HEK293 (cell line): ENCODE measurements around the gene ANTKMT.

Experiments used
- CTCF ChIA-PET: fragments of 350-600 bp; formaldehyde crosslinking; extraction: SDS; loops from one replicate; lab custom pipeline; 2021; ENCODE audit warnings: antibody characterized with exemption; lab: Yijun Ruan, JAX
- POLR2A ChIA-PET: fragments of 300-600 bp; formaldehyde crosslinking; extraction: SDS; loops from one replicate; lab custom pipeline; 2020; ENCODE audit warnings: antibody characterized with exemption, inconsistent platforms; lab: Yijun Ruan, JAX
- H3K27ac ChIP-seq: fragments of 200-500 bp; sonication (Bioruptor generic); 2 replicates; pipeline ENCODE4 v1.5.1; 2014; ENCODE audit warnings: low read depth, low read length, control low read depth, inconsistent platforms; ENCODE audit errors: extremely low read depth
- H3K36me3 ChIP-seq, 2 experiments: fragments of 200-500 bp in 1 of 2; sonication (Bioruptor generic) in 1 of 2; 1 replicate in 1 of 2; 2 replicates in 1 of 2; pipeline ENCODE4 v1.5.1; 2014 to 2017; ENCODE audit warnings: inconsistent platforms in 2 of 2, low read length in 2 of 2; ENCODE audit not compliant: control insufficient read depth in 2 of 2, insufficient read depth in 1 of 2
- H3K4me1 ChIP-seq: fragments of 200-500 bp; sonication (Bioruptor generic); 2 replicates; pipeline ENCODE4 v1.5.1; 2014; ENCODE audit warnings: mild to moderate bottlenecking, low read length, inconsistent platforms; ENCODE audit not compliant: control insufficient read depth, insufficient read depth
- H3K4me3 ChIP-seq: 2 replicates; pipeline ENCODE4 v1.5.1; 2011; ENCODE audit warnings: low read depth, mild to moderate bottlenecking, control low read depth, low read length, moderate library complexity
- H3K9me3 ChIP-seq: fragments of 200-500 bp; sonication (Bioruptor generic); 2 replicates; pipeline ENCODE4 v1.5.1; 2014; ENCODE audit warnings: low read depth, low read length, inconsistent platforms; ENCODE audit not compliant: control insufficient read depth, insufficient read depth
- CTCF ChIP-seq: fragments of 450-650 bp; formaldehyde crosslinking; IDR thresholded peaks from 2 replicates; pipeline ENCODE4 v1.5.1; 2016; ENCODE audit warnings: missing biosample characterization, missing genetic modification characterization
- GLIS1 ChIP-seq: fragments of 450-650 bp; formaldehyde crosslinking; IDR thresholded peaks from 2 replicates; pipeline ENCODE4 v1.5.1; 2016; ENCODE audit warnings: missing biosample characterization, missing genetic modification characterization
- HIC1 ChIP-seq: fragments of 450-650 bp; formaldehyde crosslinking; IDR thresholded peaks from 2 replicates; pipeline ENCODE4 v1.5.1; 2016; ENCODE audit warnings: missing biosample characterization, missing genetic modification characterization
- INSM2 ChIP-seq: fragments of 450-650 bp; formaldehyde crosslinking; IDR thresholded peaks from 2 replicates; pipeline ENCODE4 v1.5.1; 2016; ENCODE audit warnings: missing biosample characterization, missing genetic modification characterization
- ZBTB10 ChIP-seq: fragments of 450-650 bp; formaldehyde crosslinking; IDR thresholded peaks from 2 replicates; pipeline ENCODE4 v1.5.1; 2016; ENCODE audit warnings: missing biosample characterization, missing genetic modification characterization
- ZBTB44 ChIP-seq: fragments of 450-650 bp; IDR thresholded peaks from 2 replicates; pipeline ENCODE4 v1.5.1; 2018; ENCODE audit warnings: missing biosample characterization, mild to moderate bottlenecking, missing genetic modification characterization
- ZIC2 ChIP-seq: fragments of 450-650 bp; formaldehyde crosslinking; IDR thresholded peaks from 2 replicates; pipeline ENCODE4 v1.5.1; 2016; ENCODE audit warnings: missing biosample characterization, missing genetic modification characterization
- ZNF398 ChIP-seq: fragments of 450-650 bp; formaldehyde crosslinking; IDR thresholded peaks from 2 replicates; pipeline ENCODE4 v1.5.1; 2017; ENCODE audit warnings: missing biosample characterization, missing genetic modification characterization
- ZNF664 ChIP-seq: fragments of 450-650 bp; formaldehyde crosslinking; IDR thresholded peaks from 2 replicates; pipeline ENCODE4 v1.5.1; 2016; ENCODE audit warnings: missing biosample characterization, missing genetic modification characterization
- ZNF791 ChIP-seq: fragments of 450-650 bp; formaldehyde crosslinking; IDR thresholded peaks from 2 replicates; pipeline ENCODE4 v1.5.1; 2016; ENCODE audit warnings: missing biosample characterization, missing genetic modification characterization
- ZNF837 ChIP-seq: fragments of 450-650 bp; formaldehyde crosslinking; IDR thresholded peaks from 2 replicates; pipeline ENCODE4 v1.5.1; 2016; ENCODE audit warnings: missing biosample characterization, missing genetic modification characterization

ANTKMT gene

GRCh38 chr16:716200-716568, 4.8 kb upstream of the ANTKMT start (continued):
- TF ChIP-seq ZBTB10 (tag by site-specific recombination) (no peak), ZNF398 (tag by site-specific recombination) (no peak), ZNF664 (tag by site-specific recombination) (no peak), ZNF791 (tag by site-specific recombination) (no peak)

- Histone ChIP-seq H3K4me1 (peaks cover 13% of the 10 kb centered on the region), H3K36me3 (peaks cover 0 to 7% of the 10 kb centered on the region in 2 experiments; a peak in 1 of 3 replicates), H3K4me3 (no peak overlapping the region), H3K9me3 (no peaks in the 10 kb centered on the region), H3K27ac (no peak overlapping the region)
- POLR2A ChIA-PET = interaction anchor here (1.0 to 1.7 kb wide), 4 partner anchors 8 to 72 kb away, joined by 3 to 8 read pairs (median 4); partner anchors contain the start of genes CHTF18 and RPUSD1
- CTCF ChIA-PET = interaction anchor here (1.2 to 5.7 kb wide), 3 partner anchors 10 to 70 kb away, joined by 3 to 34 read pairs (median 6); partner anchors contain the start of genes CHTF18 and RPUSD1
- peak; percentile 71 for TF ChIP-seq ZBTB44
- no peak for TF ChIP-seq INSM2 (tag by site-specific recombination)
- TF ChIP-seq, all 188 proteins: peak for 1
Observed at GRCh38 chr16:716768-717325, 4.1 kb upstream of the ANTKMT start.

- POLR2A ChIA-PET = interaction anchor here (1.0 to 1.7 kb wide), 3 partner anchors 7 to 71 kb away, joined by 3 to 8 read pairs (median 4); partner anchors contain the start of genes CHTF18 and RPUSD1
- TF ChIP-seq ZIC2 (tag by site-specific recombination) = no peak
- TF ChIP-seq ZNF837 (tag by site-specific recombination) = no peak
- no peak for TF ChIP-seq GLIS1
- peak; percentile 82 for TF ChIP-seq HIC1
- no peak for TF ChIP-seq CTCF (tag by site-specific recombination)
- Histone ChIP-seq H3K36me3 (peaks cover 0 to 8% of the 10 kb centered on the region in 2 experiments; a peak in 1 of 3 replicates), H3K27ac (no peak overlapping the region), H3K9me3 (no peaks in the 10 kb centered on the region), H3K4me1 (peaks cover 13% of the 10 kb centered on the region), H3K4me3 (no peak overlapping the region)
- CTCF ChIA-PET = interaction anchor here (5.7 kb wide), 1 partner anchor 69 kb away, joined by 34 read pairs; the partner anchor contains the start of genes CHTF18 and RPUSD1
Observed at GRCh38 chr16:717450-718245, 3.3 kb upstream of the ANTKMT start.
